A549 treated with DMSO at 1 μM for 4 hours (cell line): ENCODE data around the gene BEST1. TPM values are rescaled to one million over a fixed set of nuclear protein-coding genes. Genes with fewer than 3 reads are reported as not detected.

ENCODE experiments used
- total RNA-seq: library from RNA; stranded (reverse); fragments of 200-300 nt; extraction: Qiagen RNA extraction; gene quantifications from 5 replicates; pipeline ENCODE4 v1.2.3, GENCODE V29; 2022; ENCODE audit warnings: low read depth

Gene BEST1
- 2.2 to 7.4 TPM (median 4.6 TPM) in 5 replicates for total RNA-seq

GRCh38 chr11:61950035-61950547, at the start of gene BEST1:
TSS of gene BEST1 (plus strand) at chr11:61950351. CDS start at chr11:61951807, 1,456 bp downstream.

DNA sequence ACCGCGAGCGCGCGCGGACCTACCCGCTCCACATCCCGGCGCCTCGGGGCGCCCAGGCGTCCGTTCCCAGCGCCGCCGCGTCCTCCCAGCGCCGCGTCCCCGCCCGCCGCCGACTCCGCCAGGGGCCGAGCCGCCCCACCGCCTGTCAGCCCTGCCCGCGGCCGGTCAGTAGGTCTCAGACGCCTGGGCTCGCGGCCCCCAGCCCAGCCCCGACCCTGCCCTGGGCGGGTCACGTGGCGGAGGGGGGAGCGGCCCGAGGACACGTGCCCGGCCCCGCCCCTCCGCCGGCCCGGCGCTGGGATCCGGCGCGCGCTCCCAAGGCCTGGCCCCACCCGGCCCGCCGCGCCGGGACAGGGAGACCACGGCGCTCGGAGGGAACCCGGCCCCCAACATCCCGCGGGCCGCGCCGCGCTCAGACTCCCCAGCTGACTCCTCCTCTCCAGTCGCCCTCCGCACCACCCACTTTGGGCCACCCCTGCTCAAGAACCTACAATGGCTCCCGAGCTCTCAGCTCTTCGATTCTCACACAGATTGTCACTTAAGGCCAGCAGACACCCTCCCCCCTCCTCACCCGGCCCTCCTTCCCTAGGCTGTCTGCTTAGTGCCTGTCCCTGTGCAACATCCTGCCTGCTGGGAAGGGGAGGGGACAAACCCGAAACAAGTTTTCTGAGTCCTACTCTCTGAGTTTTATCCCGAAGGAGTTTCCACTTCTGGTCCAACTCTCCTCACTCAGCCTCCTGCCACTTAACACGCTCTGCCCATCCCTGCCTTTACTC, 32.6 kb upstream of the BEST1 start, which contains the start of gene RAB3IL1:
Gene RAB3IL1, minus strand, starts transcription at position 233 of the 776 bp plus-strand sequence. Its CDS starts 199 bp downstream, at position 34.

GRCh38 chr11:61967116-61967923, 17.2 kb downstream of the BEST1 start, which contains the start of gene FTH1:
TSS of gene FTH1 (minus strand) at chr11:61967634. CDS start at chr11:61967425, 209 bp downstream.

Other genes with a start within 250 kb of the BEST1 start
- 16.3 to 22.1 TPM (median 20.9 TPM) in 5 replicates for gene MYRF, start 197.7 kb upstream of the BEST1 start, total RNA-seq
- gene TMEM258, start 157.8 kb upstream of the BEST1 start, total RNA-seq: 200 to 282 TPM (median 216 TPM) in 5 replicates
- 105 to 115 TPM (median 109 TPM) in 5 replicates for gene FEN1, start 157.4 kb upstream of the BEST1 start, total RNA-seq
- gene FADS1, start 133.3 kb upstream of the BEST1 start, total RNA-seq: 126 to 169 TPM (median 143 TPM) in 5 replicates
- 259 to 325 TPM (median 293 TPM) in 5 replicates for gene FADS2, start 122.1 kb upstream of the BEST1 start, total RNA-seq
- 37.3 to 56.8 TPM (median 48.5 TPM) in 5 replicates for gene FADS3, start 58.8 kb upstream of the BEST1 start, total RNA-seq
- 9.9 to 13.9 TPM (median 10.2 TPM) in 5 replicates for gene RAB3IL1, start 32.8 kb upstream of the BEST1 start, total RNA-seq
- gene FTH1, start 17.3 kb downstream of the BEST1 start, total RNA-seq: 8,240 to 18,597 TPM (median 15,839 TPM) in 5 replicates
- 47.0 to 68.1 TPM (median 62.1 TPM) in 5 replicates for gene INCENP, start 173.7 kb downstream of the BEST1 start, total RNA-seq
- gene SCGB1D1, start 239.9 kb downstream of the BEST1 start, total RNA-seq: not detected in 5 replicates